ENCODE measurements around the gene PIGZ. TPM values are rescaled to one million over a fixed set of nuclear protein-coding genes. Genes with fewer than 3 reads are reported as not detected.

The PIGZ gene
- total and polyA plus RNA-seq, 12 donors: 2.2 to 7.7 (median 6.0) TPM

DNA sequence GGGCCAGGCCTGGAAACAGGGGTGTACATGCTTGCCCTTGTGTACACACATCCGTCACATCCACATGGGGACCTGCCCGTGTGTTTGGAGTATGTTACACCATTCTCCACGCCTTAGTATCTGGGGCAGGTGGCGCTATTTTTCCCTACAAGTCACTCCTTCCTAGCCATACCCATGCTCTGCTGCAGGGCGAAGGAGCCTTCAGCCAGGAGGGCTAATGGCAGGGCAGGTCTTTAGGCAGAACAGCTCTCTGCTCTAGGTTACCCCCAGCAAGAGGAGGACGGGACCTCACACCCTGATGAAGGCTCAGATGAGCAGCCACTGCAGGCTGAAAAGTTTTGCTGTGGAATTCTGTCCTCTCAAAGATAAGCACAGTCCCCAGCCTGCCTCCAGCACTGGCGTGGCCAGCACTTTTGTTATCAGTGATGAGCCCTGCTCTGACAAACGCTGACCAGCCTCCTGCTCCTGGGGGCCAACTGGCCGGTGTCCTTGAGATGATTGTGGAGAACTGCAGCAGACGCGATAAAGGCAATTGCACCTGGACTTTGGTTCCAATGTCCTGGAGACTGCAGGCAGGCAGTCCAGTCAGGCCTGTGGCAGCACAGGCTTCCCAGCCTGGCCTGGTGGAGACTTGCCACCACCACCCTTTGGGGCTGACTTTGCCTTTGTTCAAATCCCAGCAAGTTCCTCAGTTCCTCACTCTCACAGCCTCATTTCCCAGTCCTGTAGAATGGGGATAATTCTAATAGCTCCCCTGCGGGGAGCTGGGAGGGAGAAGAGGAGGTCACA, 19.8 kb upstream of the PIGZ start:
- 37 to 41% methylated on average over 12 of the region's 12 CpGs for WGBS, 2 donors
- H3K27me3 ChIP-seq: peaks cover 0 to 5% (median 0%) of the 10 kb centered on the region in 7 donors
- no peak for DNase-seq
- TF ChIP-seq, protein P1, sequence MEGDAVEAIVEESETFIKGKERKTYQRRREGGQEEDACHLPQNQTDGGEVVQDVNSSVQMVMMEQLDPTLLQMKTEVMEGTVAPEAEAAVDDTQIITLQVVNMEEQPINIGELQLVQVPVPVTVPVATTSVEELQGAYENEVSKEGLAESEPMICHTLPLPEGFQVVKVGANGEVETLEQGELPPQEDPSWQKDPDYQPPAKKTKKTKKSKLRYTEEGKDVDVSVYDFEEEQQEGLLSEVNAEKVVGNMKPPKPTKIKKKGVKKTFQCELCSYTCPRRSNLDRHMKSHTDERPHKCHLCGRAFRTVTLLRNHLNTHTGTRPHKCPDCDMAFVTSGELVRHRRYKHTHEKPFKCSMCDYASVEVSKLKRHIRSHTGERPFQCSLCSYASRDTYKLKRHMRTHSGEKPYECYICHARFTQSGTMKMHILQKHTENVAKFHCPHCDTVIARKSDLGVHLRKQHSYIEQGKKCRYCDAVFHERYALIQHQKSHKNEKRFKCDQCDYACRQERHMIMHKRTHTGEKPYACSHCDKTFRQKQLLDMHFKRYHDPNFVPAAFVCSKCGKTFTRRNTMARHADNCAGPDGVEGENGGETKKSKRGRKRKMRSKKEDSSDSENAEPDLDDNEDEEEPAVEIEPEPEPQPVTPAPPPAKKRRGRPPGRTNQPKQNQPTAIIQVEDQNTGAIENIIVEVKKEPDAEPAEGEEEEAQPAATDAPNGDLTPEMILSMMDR (IDR thresholded peaks at IDR 0.05): peak in 1 of 9 donors; percentile 4
- H3K36me3 ChIP-seq: no peaks in the 10 kb centered on the region
- H3K4me1 ChIP-seq: peaks cover 0 to 19% (median 0%) of the 10 kb centered on the region in 9 donors
- no peak overlapping the region for H3K4me3 ChIP-seq
- intact Hi-C loops (cut with DNase I): loop anchor here in 3 of 10 donors (5.0 to 10.0 kb wide), 3 partner anchors 196 to 526 kb away; no protein-coding TSS in a partner anchor
- peaks cover 0 to 6% (median 0%) of the 10 kb centered on the region in 11 donors for H3K9me3 ChIP-seq
- peak in 7 of 8 donors; percentile 34 to 81 (median 41) for ATAC-seq
- H3K27ac ChIP-seq: no peak overlapping the region

DNA sequence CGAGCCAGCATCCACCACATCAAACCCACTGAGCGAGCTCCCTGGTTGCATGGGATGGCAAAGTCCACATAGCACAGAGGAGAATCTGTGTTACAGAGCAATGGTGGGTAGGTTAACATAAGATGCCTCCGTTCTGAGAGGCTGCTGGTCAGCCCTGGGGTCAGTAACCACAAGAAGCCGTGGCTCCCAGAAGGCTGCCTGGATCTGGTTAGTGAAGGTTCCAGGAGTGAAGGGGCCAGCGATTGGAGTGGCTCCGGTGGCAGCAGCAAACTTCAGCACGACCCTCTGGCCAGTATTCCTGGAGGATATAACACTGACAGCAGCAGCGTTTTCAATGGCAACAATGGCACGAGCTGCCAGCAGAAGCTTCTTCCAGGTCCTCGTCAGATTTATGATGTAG, 18.4 kb upstream of the PIGZ start:
- no peaks in the 10 kb centered on the region for H3K36me3 ChIP-seq
- no peak for DNase-seq
- H3K27me3 ChIP-seq: peaks cover 0 to 5% (median 0%) of the 10 kb centered on the region in 7 donors
- WGBS, 2 donors: 78 to 84% methylated on average over 10 of the region's 10 CpGs
- no peak for ATAC-seq
- H3K27ac ChIP-seq: no peak overlapping the region
- intact Hi-C loops (cut with DNase I): loop anchor here in 3 of 10 donors (5.0 to 10.0 kb wide), 3 partner anchors 198 to 528 kb away; no protein-coding TSS in a partner anchor
- H3K4me3 ChIP-seq: no peak overlapping the region
- TF ChIP-seq, protein P1 (IDR thresholded peaks at IDR 0.05): no peak
- peaks cover 0 to 19% (median 0%) of the 10 kb centered on the region in 9 donors for H3K4me1 ChIP-seq
- peaks cover 0 to 15% (median 0%) of the 10 kb centered on the region in 11 donors for H3K9me3 ChIP-seq

DNA sequence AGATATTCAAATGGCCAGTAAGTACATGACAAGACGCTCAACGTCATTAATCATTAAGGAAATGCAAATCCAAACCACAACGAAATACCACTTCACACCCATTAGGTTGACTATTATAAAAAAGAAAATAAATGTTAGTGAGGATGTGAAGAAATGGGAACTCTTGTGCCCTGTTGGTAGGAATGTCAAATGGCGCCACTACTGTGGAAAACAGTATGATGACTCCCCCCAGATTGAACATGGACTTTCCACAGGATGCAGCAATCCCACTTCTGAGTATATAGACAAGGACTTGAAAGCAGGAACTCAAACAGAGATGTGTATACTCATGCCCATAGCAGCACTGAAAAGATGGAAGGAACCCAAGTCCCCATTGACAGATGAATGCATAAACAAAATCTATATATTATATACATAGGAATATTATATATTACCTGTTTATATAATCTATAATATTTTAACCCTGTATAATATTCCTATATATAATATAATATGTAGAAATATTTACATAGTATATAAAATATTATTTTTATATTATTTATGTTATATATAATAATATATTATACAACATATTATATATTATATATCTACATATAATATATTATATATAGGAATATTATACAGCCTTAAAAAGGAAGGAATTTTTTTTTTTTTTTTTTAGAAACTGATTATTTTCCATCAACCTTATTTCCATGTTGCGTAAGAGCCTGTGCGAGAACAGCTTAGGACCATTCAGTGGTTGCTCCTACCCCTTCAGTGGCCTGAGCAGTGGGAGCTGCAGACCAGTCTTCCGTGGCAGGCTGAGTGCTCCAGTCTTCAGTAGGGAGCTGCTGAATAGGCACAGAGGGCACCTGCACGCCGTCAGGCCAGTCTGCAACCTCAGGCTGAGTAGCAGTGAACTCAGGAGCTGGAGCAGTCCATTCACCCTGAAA, 17.6 kb upstream of the PIGZ start:
- WGBS, 2 donors: 92 to 95% methylated on average over 9 of the region's 9 CpGs
- intact Hi-C loops (cut with DNase I): loop anchor here in 3 of 10 donors (5.0 to 10.0 kb wide), 3 partner anchors 199 to 529 kb away; no protein-coding TSS in a partner anchor
- ATAC-seq (no peak), DNase-seq (no peak)
- TF ChIP-seq, protein P1 (IDR thresholded peaks at IDR 0.05): no peak
- Histone ChIP-seq H3K4me1 (peaks cover 0 to 19% (median 0%) of the 10 kb centered on the region in 9 donors), H3K36me3 (no peaks in the 10 kb centered on the region), H3K27ac (no peak overlapping the region), H3K9me3 (peaks cover 0 to 15% (median 0%) of the 10 kb centered on the region in 11 donors), H3K4me3 (no peak overlapping the region), H3K27me3 (peaks cover 0 to 5% (median 0%) of the 10 kb centered on the region in 7 donors)

DNA sequence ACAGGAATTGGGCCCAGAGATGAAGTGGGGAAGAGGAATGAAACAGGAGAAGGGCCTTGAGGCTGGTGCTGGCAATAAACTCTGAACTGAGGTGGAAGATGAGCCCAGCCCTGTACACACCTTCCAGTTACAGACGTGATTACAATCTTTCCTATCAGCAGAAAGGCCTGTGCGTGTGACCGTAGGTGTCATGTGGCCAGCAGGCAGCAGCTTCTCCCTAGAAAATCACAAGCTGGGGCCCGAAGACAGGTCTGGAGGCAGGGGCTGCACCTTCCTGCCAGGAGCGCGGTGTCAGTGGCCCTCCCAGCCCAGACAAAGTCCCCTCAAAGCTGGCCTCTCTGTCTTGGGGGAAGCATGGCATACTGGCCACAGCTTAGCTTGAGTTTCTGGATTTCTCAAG, 16.7 kb upstream of the PIGZ start:
- peaks cover 0 to 15% (median 0%) of the 10 kb centered on the region in 11 donors for H3K9me3 ChIP-seq
- whole genome bisulfite sequencing, 2 donors: 79 to 86% methylated on average over 6 of the region's 6 CpGs
- intact Hi-C loops (cut with DNase I): loop anchor here in 3 of 10 donors (5.0 to 10.0 kb wide), 3 partner anchors 200 to 530 kb away; no protein-coding TSS in a partner anchor
- no peak for DNase-seq
- TF ChIP-seq, protein P1 (IDR thresholded peaks at IDR 0.05): no peak
- no peak overlapping the region for H3K27ac ChIP-seq
- no peak overlapping the region for H3K4me3 ChIP-seq
- H3K36me3 ChIP-seq: no peaks in the 10 kb centered on the region
- H3K27me3 ChIP-seq: peaks cover 0 to 5% (median 0%) of the 10 kb centered on the region in 7 donors
- ATAC-seq: no peak
- peaks cover 0 to 19% (median 0%) of the 10 kb centered on the region in 9 donors for H3K4me1 ChIP-seq

Measured in heart right ventricle (tissue), 16 donors.